Measurements from ENCODE around the gene ADAMTSL3.

- TF ChIP-seq ZNF274 (IDR thresholded peaks at IDR 0.05; ENCODE audit: low read depth, low read length) = no peak
- no peak for TF ChIP-seq YY1 (IDR thresholded peaks at IDR 0.05; ENCODE audit: insufficient read depth, insufficient read length)
These were observed 347.1 kb downstream of the ADAMTSL3 start for GRCh38 chr15:84001037-84001436.
